Endothelial cell of umbilical vein (primary cell): Measurements from ENCODE around the gene NECAB2. TPM values are rescaled to one million over a fixed set of nuclear protein-coding genes. Genes with fewer than 3 reads are reported as not detected.

Experiments
- BruUV-seq: library from RNA; stranded (reverse); fragments of 400-500 nt; replicated peaks from 2 replicates; lab custom pipeline; 2021; lab: Mats Ljungman, UMichigan
- CTCF ChIA-PET: fragments of 300-600, 350-600 bp; sonication (Branson Sonifier 250); formaldehyde crosslinking; loops from one replicate; lab custom pipeline; 2021; ENCODE audit warnings: antibody characterized with exemption, inconsistent platforms; lab: Charles Lee
- POLR2A ChIA-PET: fragments of 300-600, 350-600 bp; sonication (Branson Sonifier 250); formaldehyde crosslinking; loops from one replicate; lab custom pipeline; 2021; ENCODE audit warnings: antibody characterized with exemption, inconsistent platforms; lab: Charles Lee
- DNase-seq: peaks from one replicate; pipeline ENCODE4 v3.0.0-alpha.2; 2011; ENCODE audit warnings: low read depth, low spot score
- FAIRE-seq: peaks from 2 replicates; lab custom pipeline; 2011; peaks lifted over from hg19 to GRCh38; lab: Jason Lieb, UNC
- H2AFZ ChIP-seq: 2 replicates; pipeline ENCODE4 v1.6.0; 2012; ENCODE audit warnings: low read depth, low read length, control low read depth, inconsistent platforms
- H3K27ac ChIP-seq: 2 replicates; pipeline ENCODE4 v1.5.1; 2011; ENCODE audit warnings: low read depth, mild to moderate bottlenecking, control low read depth, low read length, moderate library complexity; ENCODE audit not compliant: insufficient read depth
- H3K27me3 ChIP-seq, 2 experiments: 2 replicates each; pipeline versions ENCODE4 v1.6.0 to v1.6.1; 2011; ENCODE audit warnings: low read length in 2 of 2, mixed read lengths in 1 of 2; ENCODE audit not compliant: control insufficient read depth in 2 of 2, insufficient read depth in 2 of 2
- H3K36me3 ChIP-seq, 2 experiments: 2 replicates in 1 of 2; 3 replicates in 1 of 2; pipeline ENCODE4 v1.5.1; 2011; ENCODE audit warnings: low read length in 2 of 2, mild to moderate bottlenecking in 1 of 2, moderate library complexity in 1 of 2; ENCODE audit not compliant: control insufficient read depth in 2 of 2, insufficient read depth in 2 of 2; ENCODE audit errors: extremely low read depth in 1 of 2
- H3K4me1 ChIP-seq: 3 replicates; pipeline ENCODE4 v1.5.1; 2011; ENCODE audit warnings: mild to moderate bottlenecking, low read length; ENCODE audit not compliant: control insufficient read depth, insufficient read depth; ENCODE audit errors: extremely low read depth
- H3K4me2 ChIP-seq: 2 replicates; pipeline ENCODE4 v1.6.1; 2011; ENCODE audit warnings: low read length, control low read depth, mixed read lengths; ENCODE audit not compliant: insufficient read depth
- H3K4me3 ChIP-seq, 3 experiments: fragments of 200-600 bp in 1 of 3; sonication (generic), shearing (Covaris generic) in 1 of 3; replicated peaks in 1 of 3; 2 replicates each; pipeline ENCODE4 v1.5.1; 2011 to 2016; ENCODE audit warnings: control low read depth in 3 of 3, low read length in 3 of 3, mild to moderate bottlenecking in 2 of 3, inconsistent platforms in 1 of 3, low read depth in 1 of 3, moderate library complexity in 1 of 3; ENCODE audit not compliant: insufficient read depth in 1 of 3
- H3K79me2 ChIP-seq: 2 replicates; pipeline ENCODE4 v1.6.0; 2012; ENCODE audit warnings: low read length, inconsistent platforms; ENCODE audit not compliant: control insufficient read depth, insufficient read depth
- H3K9ac ChIP-seq: replicated peaks from 2 replicates; pipeline ENCODE3; 2011; ENCODE audit warnings: low read length, control low read depth; ENCODE audit not compliant: insufficient read depth; ENCODE audit errors: extremely low read depth
- H3K9me1 ChIP-seq: replicated peaks from 3 replicates; pipeline ENCODE4 v1.6.0; 2011; ENCODE audit warnings: mild to moderate bottlenecking, low read length; ENCODE audit not compliant: control insufficient read depth, insufficient read depth; ENCODE audit errors: extremely low read depth
- H3K9me3 ChIP-seq: replicated peaks from 2 replicates; pipeline ENCODE4 v1.5.1; 2012; ENCODE audit warnings: low read length, inconsistent platforms; ENCODE audit not compliant: control insufficient read depth, insufficient read depth
- H4K20me1 ChIP-seq: replicated peaks from 2 replicates; pipeline ENCODE3; 2011; ENCODE audit warnings: mild to moderate bottlenecking, low read length; ENCODE audit not compliant: control insufficient read depth, insufficient read depth; ENCODE audit errors: extremely low read depth
- FOS ChIP-seq: IDR thresholded peaks from 2 replicates; pipeline ENCODE4 v1.6.1; 2011; ENCODE audit warnings: mild to moderate bottlenecking, low read length, moderate library complexity, borderline replicate concordance; ENCODE audit not compliant: insufficient read depth
- GATA2 ChIP-seq: IDR thresholded peaks from 2 replicates; pipeline ENCODE4 v1.7.0; 2011; ENCODE audit warnings: low read depth, mild to moderate bottlenecking, moderate library complexity, mixed read lengths, low read length; ENCODE audit not compliant: insufficient read length, insufficient read depth
- JUN ChIP-seq: IDR thresholded peaks from 2 replicates; pipeline ENCODE4 v1.6.1; 2011; ENCODE audit warnings: borderline replicate concordance, low read depth; ENCODE audit not compliant: insufficient read length, insufficient read depth
- MAX ChIP-seq: IDR thresholded peaks from 2 replicates; pipeline ENCODE4 v1.6.1; 2011; ENCODE audit not compliant: insufficient read depth, insufficient read length
- MYC ChIP-seq: IDR thresholded peaks from one replicate; pipeline ENCODE4 v1.6.1; 2011; ENCODE audit warnings: mild to moderate bottlenecking, low read depth, low read length
- POLR2A ChIP-seq: IDR thresholded peaks from 2 replicates; pipeline ENCODE4 v1.6.1; 2012; ENCODE audit warnings: low read depth, mild to moderate bottlenecking, control low read depth, low read length
- POLR2AphosphoS5 ChIP-seq: IDR thresholded peaks from 2 replicates; pipeline ENCODE4 v1.6.1; 2012; ENCODE audit warnings: low read depth, mild to moderate bottlenecking, control low read depth, low read length, moderate library complexity; ENCODE audit not compliant: insufficient read depth
- dilution Hi-C: fragments of 300-500 bp; cut with MboI; formaldehyde crosslinking; loops from one replicate; pipeline ENCODE4 v1.15.0; 2019; ENCODE audit warnings: low sequenced_read_pairs; ENCODE audit not compliant: extremely low pct_ligation_motif_present
- intact Hi-C: fragments of 100-400 bp; cut with micrococcal nuclease; formaldehyde crosslinking; loops from one replicate; pipeline ENCODE4 v1.10.0; 2022
- polyA plus RNA-seq, 4 experiments: library from polyadenylated mRNA; depleted of rRNA in 3 of 4; stranded (reverse) in 3 of 4; unstranded in 1 of 4; fragments of >200 nt; gene quantifications; 2 replicates each; pipeline versions ENCODE4 v1.2.1 to v1.2.3, GENCODE V29; 2011 to 2012; ENCODE audit warnings: missing spikeins in 1 of 4
- total RNA-seq: library from RNA; stranded (reverse); gene quantifications from 2 replicates; pipeline ENCODE4 v1.2.3, GENCODE V29; 2021
- TF ChIP-seq, protein P1 (sequence below), 2 donors: IDR thresholded peaks; 1 replicate in 1 of 2; 2 replicates in 1 of 2; pipeline ENCODE4 v1.5.1; 2011; ENCODE audit warnings: low read length in 2 of 2, mild to moderate bottlenecking in 2 of 2, moderate library complexity in 2 of 2, control low read depth in 1 of 2, inconsistent platforms in 1 of 2, low read depth in 1 of 2; ENCODE audit not compliant: insufficient read depth in 1 of 2; ENCODE audit errors: extremely low read depth in 1 of 2

The NECAB2 gene
- total and polyA plus RNA-seq, 2 donors (not counting 3 experiments of a cell fraction or from before 2014, with no cell fraction given): 0.26 to 0.31 TPM

DNA sequence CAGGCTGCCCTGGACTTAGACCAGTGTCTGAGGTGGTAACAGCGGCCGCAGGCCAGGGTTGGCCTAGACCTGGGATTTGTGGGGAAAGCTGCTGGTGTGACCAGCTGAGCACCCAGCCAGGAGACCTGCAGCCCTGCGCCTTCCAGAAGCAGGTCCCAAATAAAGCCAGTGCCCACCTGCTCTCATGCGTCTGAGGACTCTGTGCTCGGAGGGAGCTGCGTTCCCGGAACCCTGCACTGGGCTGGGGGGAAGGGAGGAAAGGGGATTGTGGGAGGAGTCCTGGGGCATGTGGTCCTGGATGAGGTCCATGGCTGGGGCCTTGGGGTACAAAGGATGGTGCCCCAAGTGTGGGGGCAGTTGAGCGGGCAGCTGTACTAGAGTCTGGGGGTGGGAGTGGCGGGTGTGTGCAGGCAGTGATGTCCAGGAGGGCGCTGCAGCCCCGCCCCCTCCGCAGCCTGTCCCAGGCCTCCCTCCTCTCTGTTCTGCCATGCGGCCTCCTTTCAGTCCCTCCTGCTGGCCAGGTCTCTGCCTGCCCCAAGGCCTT lies 1.8 kb upstream of the NECAB2 start:
- intact Hi-C loops: loop anchor here (5.0 kb wide), 1 partner anchor 211 kb away; no protein-coding TSS in a partner anchor
- Histone ChIP-seq H3K4me2 (no peak overlapping the region), H3K4me1 (no peaks in the 10 kb centered on the region), H3K79me2 (no peaks in the 10 kb centered on the region), H3K9me3 (no peaks in the 10 kb centered on the region), H3K9ac (no peak overlapping the region), H3K9me1 (no peaks in the 10 kb centered on the region), H3K27me3 (peaks cover 5 to 8% of the 10 kb centered on the region in 2 experiments), H3K36me3 (no peaks in the 10 kb centered on the region), H4K20me1 (no peaks in the 10 kb centered on the region), H3K27ac (no peak overlapping the region), H3K4me3 (no peak overlapping the region), H2AFZ (no peak overlapping the region)
- ChIA-PET POLR2A (no interaction called here), CTCF (interaction anchor here (1.2 to 1.4 kb wide), 2 partner anchors 99 to 221 kb away, joined by 3 to 5 read pairs; partner anchors contain the start of gene TAF1C)
- dilution Hi-C loops: no loop called here
- FAIRE-seq (no peak), DNase-seq (no peak)
- TF ChIP-seq GATA2 (no peak), MAX (no peak), FOS (no peak), POLR2AphosphoS5 (no peak), JUN (no peak), POLR2A (no peak), MYC (no peak)
- TF ChIP-seq, protein P1, sequence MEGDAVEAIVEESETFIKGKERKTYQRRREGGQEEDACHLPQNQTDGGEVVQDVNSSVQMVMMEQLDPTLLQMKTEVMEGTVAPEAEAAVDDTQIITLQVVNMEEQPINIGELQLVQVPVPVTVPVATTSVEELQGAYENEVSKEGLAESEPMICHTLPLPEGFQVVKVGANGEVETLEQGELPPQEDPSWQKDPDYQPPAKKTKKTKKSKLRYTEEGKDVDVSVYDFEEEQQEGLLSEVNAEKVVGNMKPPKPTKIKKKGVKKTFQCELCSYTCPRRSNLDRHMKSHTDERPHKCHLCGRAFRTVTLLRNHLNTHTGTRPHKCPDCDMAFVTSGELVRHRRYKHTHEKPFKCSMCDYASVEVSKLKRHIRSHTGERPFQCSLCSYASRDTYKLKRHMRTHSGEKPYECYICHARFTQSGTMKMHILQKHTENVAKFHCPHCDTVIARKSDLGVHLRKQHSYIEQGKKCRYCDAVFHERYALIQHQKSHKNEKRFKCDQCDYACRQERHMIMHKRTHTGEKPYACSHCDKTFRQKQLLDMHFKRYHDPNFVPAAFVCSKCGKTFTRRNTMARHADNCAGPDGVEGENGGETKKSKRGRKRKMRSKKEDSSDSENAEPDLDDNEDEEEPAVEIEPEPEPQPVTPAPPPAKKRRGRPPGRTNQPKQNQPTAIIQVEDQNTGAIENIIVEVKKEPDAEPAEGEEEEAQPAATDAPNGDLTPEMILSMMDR (IDR thresholded peaks at IDR 0.05; ENCODE audit: extremely low read depth in 1 of 2, insufficient read depth in 1 of 2, low read depth in 1 of 2, low read length in 2 of 2): no peak
- no TSS peak for BruUV-seq
